ENCODE data around the gene MYOD1. TPM values are rescaled to one million over a fixed set of nuclear protein-coding genes. Genes with fewer than 3 reads are reported as not detected.

The MYOD1 gene
- total RNA-seq, 1 donor from 2014 or later: not detected

GRCh38 chr11:17738151-17738973, 19.0 kb downstream of the MYOD1 start:
- no peak for DNase-seq
- no peak for TF ChIP-seq CTCF (IDR thresholded peaks at IDR 0.05)
- ATAC-seq (ENCODE audit: low read depth): no peak
- Mint-ChIP-seq H3K9me3 (no peaks in the 10 kb centered on the region), H3K36me3 (ENCODE audit: low read depth) (no peaks in the 10 kb centered on the region), H3K4me1 (peaks cover 5% of the 10 kb centered on the region), H3K4me3 (no peak overlapping the region), H3K27me3 (peaks cover 35% of the 10 kb centered on the region), H3K27ac (no peak overlapping the region)
- CTCF ChIA-PET: no interaction called here
- POLR2A ChIA-PET: no interaction called here
- intact Hi-C loops (cut with micrococcal nuclease): no loop called here

DNA sequence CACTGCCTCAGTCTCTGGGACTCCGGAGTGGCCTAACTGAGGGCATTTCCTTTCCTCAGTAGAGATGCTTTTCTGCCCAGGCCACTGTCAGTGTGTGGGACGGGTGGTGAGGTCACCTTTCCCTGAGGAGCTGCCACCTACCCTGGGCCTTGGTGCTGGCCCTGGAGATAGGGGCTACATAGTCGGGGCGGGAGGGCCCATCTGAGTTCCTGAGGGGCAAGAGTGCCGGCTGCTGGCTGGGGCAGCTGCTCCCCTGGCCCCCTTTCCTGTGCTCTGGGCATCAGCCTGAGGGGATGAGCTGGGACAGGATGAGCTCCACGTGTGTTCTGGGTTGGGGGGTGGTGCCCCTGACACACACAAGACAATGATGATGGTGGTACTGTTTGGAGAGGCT, 20.6 kb downstream of the MYOD1 start:
- H3K4me1 Mint-ChIP-seq: no peaks in the 10 kb centered on the region
- no peak for DNase-seq
- TF ChIP-seq CTCF (IDR thresholded peaks at IDR 0.05): no peak
- ChIA-PET CTCF (interaction anchor here (1.3 kb wide), 1 partner anchor 9 kb away, joined by 6 read pairs; no protein-coding TSS in a partner anchor), POLR2A (no interaction called here)
- intact Hi-C loops (cut with micrococcal nuclease): no loop called here
- H3K36me3 Mint-ChIP-seq (ENCODE audit: low read depth): no peaks in the 10 kb centered on the region
- no peak for ATAC-seq (ENCODE audit: low read depth)
- H3K27me3 Mint-ChIP-seq: peaks cover 26% of the 10 kb centered on the region
- H3K9me3 Mint-ChIP-seq: no peaks in the 10 kb centered on the region
- H3K4me3 Mint-ChIP-seq: no peak overlapping the region
- H3K27ac Mint-ChIP-seq: no peak overlapping the region

- no peaks in the 10 kb centered on the region for H3K4me1 Mint-ChIP-seq
- H3K27me3 Mint-ChIP-seq: peaks cover 26% of the 10 kb centered on the region
- no peak for TF ChIP-seq CTCF (IDR thresholded peaks at IDR 0.05)
- no peaks in the 10 kb centered on the region for H3K36me3 Mint-ChIP-seq (ENCODE audit: low read depth)
- POLR2A ChIA-PET: no interaction called here
- H3K9me3 Mint-ChIP-seq: no peaks in the 10 kb centered on the region
- no peak for DNase-seq
- H3K27ac Mint-ChIP-seq: no peak overlapping the region
- CTCF ChIA-PET: interaction anchor here (1.3 kb wide), 1 partner anchor 9 kb away, joined by 6 read pairs; no protein-coding TSS in a partner anchor
- H3K4me3 Mint-ChIP-seq: no peak overlapping the region
- no peak for ATAC-seq (ENCODE audit: low read depth)
- intact Hi-C loops (cut with micrococcal nuclease): no loop called here
Measured at GRCh38 chr11:17740649-17741235, 21.4 kb downstream of the MYOD1 start.

GRCh38 chr11:17741487-17741886, 22.1 kb downstream of the MYOD1 start:
- H3K9me3 Mint-ChIP-seq: no peaks in the 10 kb centered on the region
- ChIA-PET POLR2A (no interaction called here), CTCF (no interaction called here)
- H3K36me3 Mint-ChIP-seq (ENCODE audit: low read depth): no peaks in the 10 kb centered on the region
- H3K4me3 Mint-ChIP-seq: no peak overlapping the region
- H3K27me3 Mint-ChIP-seq: peaks cover 25% of the 10 kb centered on the region
- TF ChIP-seq CTCF (IDR thresholded peaks at IDR 0.05): no peak
- H3K4me1 Mint-ChIP-seq: no peaks in the 10 kb centered on the region
- DNase-seq: no peak
- no peak for ATAC-seq (ENCODE audit: low read depth)
- H3K27ac Mint-ChIP-seq: no peak overlapping the region
- intact Hi-C loops (cut with micrococcal nuclease): no loop called here

DNA sequence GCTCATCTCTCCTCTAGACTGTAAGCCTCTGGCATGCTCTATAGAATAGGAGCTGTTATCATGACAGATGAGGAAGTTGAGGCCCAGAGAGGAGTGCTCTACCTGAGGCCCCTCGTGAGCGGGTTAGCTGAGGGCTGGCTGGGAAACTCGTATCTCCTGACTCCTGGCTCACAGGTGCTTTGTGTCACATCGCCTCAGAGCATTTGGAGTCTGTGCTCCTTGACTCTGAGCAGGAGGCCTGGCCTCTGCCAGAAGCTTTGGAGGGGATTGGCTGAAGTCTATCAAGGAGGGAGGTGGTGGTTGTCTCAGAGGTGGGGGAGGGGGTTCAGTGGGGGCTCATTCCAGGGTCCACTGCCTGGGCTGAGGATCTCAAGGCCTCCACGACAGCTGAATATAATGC, 22.6 kb downstream of the MYOD1 start:
- CTCF ChIA-PET: interaction anchor here (0.7 kb wide), 1 partner anchor 11 kb away, joined by 3 read pairs; no protein-coding TSS in a partner anchor
- H3K36me3 Mint-ChIP-seq (ENCODE audit: low read depth): no peaks in the 10 kb centered on the region
- TF ChIP-seq CTCF (IDR thresholded peaks at IDR 0.05): no peak
- H3K4me1 Mint-ChIP-seq: no peaks in the 10 kb centered on the region
- no peak overlapping the region for H3K4me3 Mint-ChIP-seq
- intact Hi-C loops (cut with micrococcal nuclease): no loop called here
- ATAC-seq (ENCODE audit: low read depth): no peak
- POLR2A ChIA-PET: no interaction called here
- no peaks in the 10 kb centered on the region for H3K9me3 Mint-ChIP-seq
- peaks cover 25% of the 10 kb centered on the region for H3K27me3 Mint-ChIP-seq
- DNase-seq: no peak
- no peak overlapping the region for H3K27ac Mint-ChIP-seq

Data from activated B cell treated with CpG ODN at 0.5 μM for 24 hours (primary cell).